A549 treated with dexamethasone at 1 μM for 4 hours (cell line): ENCODE measurements around the gene IRF9. TPM values are rescaled to one million over a fixed set of nuclear protein-coding genes. Genes with fewer than 3 reads are reported as not detected.

ENCODE experiments used
- total RNA-seq: library from RNA; stranded (reverse); fragments of 200-300 nt; extraction: Qiagen RNA extraction; gene quantifications from 5 replicates; pipeline ENCODE4 v1.2.3, GENCODE V29; 2022

The IRF9 gene, protein sequence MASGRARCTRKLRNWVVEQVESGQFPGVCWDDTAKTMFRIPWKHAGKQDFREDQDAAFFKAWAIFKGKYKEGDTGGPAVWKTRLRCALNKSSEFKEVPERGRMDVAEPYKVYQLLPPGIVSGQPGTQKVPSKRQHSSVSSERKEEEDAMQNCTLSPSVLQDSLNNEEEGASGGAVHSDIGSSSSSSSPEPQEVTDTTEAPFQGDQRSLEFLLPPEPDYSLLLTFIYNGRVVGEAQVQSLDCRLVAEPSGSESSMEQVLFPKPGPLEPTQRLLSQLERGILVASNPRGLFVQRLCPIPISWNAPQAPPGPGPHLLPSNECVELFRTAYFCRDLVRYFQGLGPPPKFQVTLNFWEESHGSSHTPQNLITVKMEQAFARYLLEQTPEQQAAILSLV
- 15.8 to 20.8 TPM (median 16.9 TPM) in 5 replicates for total RNA-seq

GRCh38 chr14:24160850-24161804 lies at the start of gene IRF9:
IRF9 (plus strand) TSS chr14:24161265; CDS start chr14:24162145, 880 bp downstream.

DNA sequence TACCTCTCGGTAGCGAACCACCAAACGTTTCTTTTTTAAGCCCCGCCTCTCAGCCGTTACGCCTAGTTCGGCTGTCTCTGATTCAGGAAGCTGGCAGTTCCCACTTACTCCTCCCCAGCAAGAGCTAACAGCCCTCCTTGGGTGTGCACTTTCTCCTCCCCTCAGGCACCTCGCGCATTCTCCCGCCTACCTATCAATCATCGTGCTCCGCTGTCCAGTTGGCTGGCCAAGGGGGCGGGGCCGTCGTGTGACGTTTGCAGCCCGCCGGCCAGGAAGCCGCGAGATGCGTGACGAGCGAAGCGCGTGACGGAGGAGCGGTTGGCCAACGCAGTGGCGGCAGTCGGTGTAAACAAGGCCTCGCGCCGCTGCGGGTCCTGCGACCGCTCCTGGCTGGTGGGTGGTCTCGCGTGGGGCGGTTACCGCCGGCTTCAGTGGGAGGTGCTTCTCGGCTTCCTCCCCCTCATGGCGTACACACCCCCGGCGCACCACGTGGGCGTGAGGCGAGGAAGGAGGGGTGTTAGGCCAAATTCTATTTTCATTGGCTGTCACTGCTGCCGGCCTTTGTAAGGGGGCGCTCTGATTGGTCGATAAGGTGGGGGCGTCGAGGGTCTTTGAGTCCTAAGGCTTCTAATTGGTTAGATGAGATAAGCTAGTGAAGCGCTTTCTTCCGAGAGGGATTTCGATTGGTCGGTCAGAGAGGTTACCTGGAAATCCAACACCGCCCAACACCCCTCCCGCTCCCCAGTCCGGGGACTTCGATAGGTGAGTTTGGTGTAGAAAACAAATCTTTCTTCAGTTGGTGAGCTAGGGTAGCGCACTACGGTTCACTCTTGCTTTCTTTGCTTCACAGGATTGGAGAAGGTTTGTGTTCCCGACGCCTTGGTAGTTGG lies 46.3 kb upstream of the IRF9 start, which contains the start of the genes DCAF11 and NRL:
TSS of gene DCAF11 (plus strand) at position 246 of the 890 bp plus-strand sequence. CDS start 818 bp downstream, outside the sequence.
TSS of gene NRL (minus strand) at position 418 of the 890 bp plus-strand sequence. CDS start 32,101 bp downstream, outside the sequence.

DNA sequence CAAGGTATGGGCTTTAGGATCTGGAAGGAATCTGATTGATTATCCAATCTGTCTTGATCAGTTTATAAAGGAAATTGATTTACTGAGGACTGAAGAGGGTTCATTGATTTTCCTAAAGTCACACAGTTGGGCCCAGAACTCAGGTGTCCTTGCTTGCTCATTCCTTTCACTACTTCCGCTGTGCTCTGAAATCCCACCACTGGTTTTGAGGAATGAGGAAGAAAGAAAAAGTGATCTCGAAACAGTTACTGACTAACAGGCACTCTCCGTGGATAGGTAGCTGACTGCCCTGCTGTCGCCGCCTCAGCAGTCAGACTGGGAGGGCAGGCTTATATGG lies 30.7 kb upstream of the IRF9 start, which contains the start of gene FITM1:
TSS of gene FITM1 (plus strand) at position 280 of the 337 bp plus-strand sequence. CDS start 905 bp downstream, outside the sequence.

DNA sequence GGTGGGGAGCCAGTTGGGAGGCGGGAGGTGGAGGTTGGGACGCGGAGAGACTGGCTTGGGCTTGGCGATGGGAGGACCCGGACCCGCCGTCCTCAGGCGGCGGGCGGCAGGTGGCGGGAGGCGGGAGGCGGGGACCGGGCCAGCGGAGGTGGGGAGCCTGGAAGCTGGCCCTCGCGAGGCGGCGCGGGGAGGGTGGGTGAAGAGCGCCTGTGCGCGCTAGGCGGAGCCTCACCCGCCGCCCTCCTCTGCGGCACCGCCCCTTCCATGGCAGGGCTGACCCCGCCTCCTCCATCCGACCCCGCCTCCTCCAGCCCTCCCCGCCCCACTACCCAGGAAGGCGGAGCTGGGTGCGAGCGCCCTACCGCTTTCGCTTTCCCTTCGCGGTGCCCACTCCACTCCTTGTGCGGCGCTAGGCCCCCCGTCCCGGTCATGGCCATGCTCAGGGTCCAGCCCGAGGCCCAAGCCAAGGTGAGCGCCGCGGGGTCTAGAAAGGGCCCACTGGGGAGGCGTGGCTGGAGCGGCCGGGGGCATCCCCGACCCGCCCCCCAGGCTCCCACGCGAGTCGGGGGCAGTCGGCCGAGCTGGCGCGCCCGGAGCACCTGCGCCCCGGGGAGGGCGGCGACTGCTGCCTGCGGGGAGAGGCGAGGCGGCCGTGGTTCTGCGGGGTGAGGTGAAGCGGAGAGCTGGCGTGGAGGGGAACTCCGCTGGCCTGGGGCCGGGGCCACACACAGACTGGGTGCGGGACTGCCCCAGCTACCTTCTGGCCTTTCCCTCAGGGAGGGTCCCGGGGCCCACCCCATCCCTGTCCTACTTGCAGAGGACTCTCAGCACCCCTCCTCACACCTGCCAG lies 25.0 kb upstream of the IRF9 start, which contains the start of gene PSME1:
TSS of gene PSME1 (plus strand) at position 361 of the 850 bp plus-strand sequence. CDS start at position 430, 69 bp downstream.

DNA sequence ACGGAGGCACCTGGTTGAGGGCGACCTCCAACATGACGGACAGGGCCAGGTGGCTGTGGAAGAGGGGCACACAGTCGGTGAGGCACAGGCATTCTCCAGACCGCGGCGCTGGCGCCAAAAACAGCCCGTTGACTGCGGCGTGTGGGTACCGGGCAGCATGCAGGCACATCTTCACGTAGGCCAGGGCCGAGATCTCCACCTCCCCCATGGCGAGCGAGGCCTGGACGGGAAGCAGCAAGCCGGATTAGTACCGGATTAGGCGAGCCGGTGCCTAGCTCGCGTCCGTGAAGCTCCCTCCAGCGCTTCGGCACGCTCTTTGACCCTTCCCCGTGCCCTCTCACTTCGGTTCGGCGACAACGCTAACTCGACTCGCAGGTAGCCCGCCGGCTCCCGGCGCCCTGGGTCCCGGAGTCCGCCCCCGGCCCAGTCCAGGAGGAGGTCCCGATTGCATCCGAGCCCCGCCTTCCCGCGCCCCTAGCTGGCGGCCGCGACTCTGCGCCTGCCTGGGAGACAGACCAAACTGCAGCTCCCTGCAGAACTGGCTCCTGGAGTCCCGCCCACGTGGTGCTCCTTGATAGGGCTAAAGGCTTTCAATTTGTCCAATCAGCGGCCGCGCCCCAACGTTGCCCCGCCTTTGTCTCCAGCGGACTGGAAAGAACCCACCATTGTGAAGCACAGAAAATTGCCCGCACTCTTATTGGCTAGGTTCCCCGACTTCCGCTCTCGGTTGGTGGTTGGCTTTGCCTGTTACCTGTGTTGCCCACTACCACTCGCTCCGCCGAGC lies 19.8 kb upstream of the IRF9 start, which contains the start of gene EMC9:
TSS of gene EMC9 (minus strand) at position 495 of the 784 bp plus-strand sequence. CDS start at position 208, 287 bp downstream.

DNA sequence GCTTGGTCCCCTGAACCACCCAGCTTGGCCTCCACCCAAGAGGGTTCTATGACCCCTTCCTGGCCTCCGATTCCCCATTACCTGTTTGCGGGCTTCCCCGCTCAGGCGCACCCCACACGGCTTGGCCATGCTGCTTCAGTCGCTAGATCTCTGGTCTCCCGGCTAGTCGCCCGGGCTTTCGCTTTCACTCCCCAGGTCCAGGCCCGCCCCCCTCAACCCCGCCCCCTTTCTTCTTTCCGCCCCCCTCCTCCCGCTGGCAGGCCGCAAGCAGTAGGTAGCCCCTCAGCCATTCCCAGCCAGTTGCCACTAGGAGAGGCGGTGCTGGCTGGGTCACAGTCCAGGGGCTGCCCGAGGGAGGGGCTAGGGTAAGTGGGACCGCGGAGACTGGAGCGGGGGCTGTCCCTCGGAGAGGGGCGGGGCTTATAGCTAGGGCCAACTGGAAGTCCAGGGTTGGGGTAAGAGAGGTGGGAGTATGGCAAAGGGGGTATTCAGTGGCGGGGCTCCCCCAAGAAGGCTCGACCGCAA lies 14.6 kb upstream of the IRF9 start, which contains the start of gene PSME2:
TSS of gene PSME2 (minus strand) at position 158 of the 525 bp plus-strand sequence. CDS start at position 129, 29 bp downstream.

GRCh38 chr14:24146978-24147760 lies 13.9 kb upstream of the IRF9 start, which contains the start of gene RNF31:
RNF31 (plus strand) TSS chr14:24147498; CDS start chr14:24147699, 201 bp downstream.

GRCh38 chr14:24171422-24172260 lies 10.6 kb downstream of the IRF9 start, which contains the start of gene REC8:
REC8 (plus strand) TSS chr14:24172080; CDS start chr14:24172553, 473 bp downstream.

DNA sequence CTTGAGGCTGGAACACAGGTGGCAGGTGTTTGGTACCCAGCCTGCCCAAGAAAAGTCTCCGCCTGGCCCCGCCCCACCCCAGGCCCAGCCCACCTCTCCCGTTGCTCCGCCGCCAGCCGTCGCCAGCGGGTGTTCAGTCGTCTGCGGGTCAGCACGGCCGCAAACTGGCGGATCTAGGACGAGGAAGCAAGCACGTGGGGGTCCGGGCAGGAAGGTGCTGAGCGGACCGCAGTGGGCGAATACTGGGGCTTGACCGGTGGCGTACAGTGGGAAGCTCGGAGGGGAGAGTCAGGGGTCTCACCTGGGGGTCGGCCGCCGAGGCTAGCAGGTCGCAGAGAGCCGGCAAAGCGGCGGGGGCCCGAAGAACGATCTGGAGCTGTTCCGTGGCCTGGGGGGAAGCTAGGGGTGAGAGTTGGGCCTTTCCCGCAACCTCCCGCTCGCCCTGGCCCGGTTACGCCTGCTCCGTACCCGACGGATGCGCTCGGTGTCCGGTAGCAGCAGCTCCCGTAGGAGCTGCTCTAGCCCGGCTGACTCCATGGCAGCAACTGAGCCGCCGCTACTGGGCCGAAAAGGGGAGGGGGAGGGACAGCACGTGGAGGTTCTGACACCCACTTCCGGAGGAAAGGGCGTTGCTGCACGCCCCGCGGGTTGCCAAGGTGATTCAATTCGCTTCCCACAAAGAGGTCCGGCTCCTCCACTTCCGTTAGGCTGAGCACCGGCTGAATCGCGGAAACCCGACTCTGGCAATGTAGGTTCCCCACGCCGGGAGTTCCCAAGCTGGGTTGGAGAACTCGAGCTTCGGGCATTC lies 27.4 kb downstream of the IRF9 start, which contains the start of gene IPO4:
TSS of gene IPO4 (minus strand) at position 566 of the 808 bp plus-strand sequence. CDS start at position 537, 29 bp downstream.

DNA sequence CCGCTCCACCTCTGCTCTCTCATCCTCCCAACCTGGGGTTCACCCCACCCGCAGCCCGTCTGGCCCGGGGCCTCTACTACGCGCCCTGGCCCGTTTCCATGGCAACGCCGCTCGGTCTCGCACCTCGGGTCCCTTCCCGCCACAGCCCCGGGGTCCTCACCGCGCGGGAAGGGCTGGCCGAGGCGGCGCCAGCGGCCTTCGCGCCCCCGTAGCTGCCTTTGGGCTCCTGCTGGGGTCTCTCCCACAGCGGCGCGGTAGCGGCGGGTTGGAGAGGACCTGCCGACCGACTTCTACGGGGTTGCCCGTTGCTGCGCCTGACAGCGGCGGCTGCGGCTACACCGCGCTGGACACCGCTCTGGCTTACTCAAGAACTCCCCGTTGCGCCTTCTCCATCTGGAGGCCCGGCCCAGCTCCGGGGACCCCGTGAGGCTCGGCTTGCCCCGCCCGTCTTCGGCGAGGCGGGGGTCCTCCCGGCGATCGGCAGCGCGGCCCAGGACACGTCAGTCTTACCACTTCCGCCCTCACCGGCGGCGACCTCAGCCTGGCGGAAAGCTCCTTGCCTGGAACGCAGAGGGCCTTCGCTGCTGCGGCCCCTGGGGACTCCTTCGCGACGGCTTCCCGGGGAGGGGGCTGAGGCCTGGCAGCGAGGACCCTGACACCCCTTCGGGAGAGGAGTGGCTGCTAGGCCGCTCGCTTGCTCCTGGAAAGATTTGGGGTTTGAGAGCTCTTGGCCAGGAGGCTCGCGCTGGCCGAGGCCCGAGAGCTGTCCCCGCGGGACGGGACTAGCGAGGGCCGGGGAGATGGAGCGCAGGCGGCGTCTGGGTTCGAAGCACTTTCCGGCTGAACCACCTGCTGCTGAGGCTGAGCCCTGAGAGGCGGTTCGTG lies 34.4 kb downstream of the IRF9 start, which contains the start of gene TM9SF1:
TSS of gene TM9SF1 (minus strand) at position 256 of the 885 bp plus-strand sequence. CDS start 422 bp downstream, outside the sequence.

GRCh38 chr14:24212924-24213865 lies 52.1 kb downstream of the IRF9 start, which contains the start of gene CHMP4A:
CHMP4A (minus strand) TSS chr14:24213488; CDS start chr14:24213439, 49 bp downstream.

DNA sequence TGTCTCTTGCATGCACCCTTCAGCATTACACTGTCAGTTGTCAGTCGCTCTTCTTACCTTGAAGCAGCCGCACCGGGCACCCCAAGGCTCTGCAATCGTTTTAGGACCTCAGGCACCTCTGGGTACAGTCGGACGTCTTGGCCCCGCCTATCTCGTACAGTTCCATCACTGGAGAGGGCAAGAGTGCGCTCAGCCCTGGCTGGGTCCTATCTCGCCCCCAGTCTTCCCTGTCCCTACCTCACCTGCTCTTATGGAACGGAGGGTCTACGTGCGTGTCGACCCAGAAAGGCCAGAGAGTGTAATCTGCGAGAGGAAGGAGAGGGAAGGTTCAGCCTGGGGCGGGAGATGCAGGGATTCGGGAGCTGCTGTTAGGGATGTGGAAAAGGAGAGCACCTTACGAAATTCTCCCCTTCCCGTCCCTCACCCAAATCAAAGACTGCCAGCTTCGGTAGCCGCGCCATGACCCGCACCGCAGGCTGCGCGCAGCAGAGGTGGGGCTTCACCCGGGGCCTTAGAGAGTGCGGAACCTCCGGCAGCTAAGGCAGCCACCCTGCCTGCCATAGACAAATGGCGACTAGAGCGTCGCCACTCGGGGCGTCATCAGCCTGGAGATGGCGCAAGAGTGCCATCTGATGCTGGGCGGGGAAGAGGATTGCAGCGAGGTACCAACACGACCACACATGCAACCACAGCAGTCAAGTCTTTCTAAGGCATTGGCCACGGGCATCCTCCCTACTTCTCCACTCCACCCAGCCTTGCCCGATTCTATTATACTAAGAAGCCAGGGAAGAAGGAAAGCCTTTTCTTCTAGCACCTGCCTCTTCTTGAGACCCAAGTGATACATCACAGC lies 54.7 kb downstream of the IRF9 start, which contains the start of gene MDP1:
TSS of gene MDP1 (minus strand) at position 572 of the 850 bp plus-strand sequence. CDS start at position 461, 111 bp downstream.

